Lung (tissue), 12 donors: ENCODE measurements around the gene SSNA1. TPM values are rescaled to one million over a fixed set of nuclear protein-coding genes. Genes with fewer than 3 reads are reported as not detected.

ENCODE experiments used
- ATAC-seq: fragments of 200-7000 bp; cut with Tn5 transposase; one replicate; pipeline ENCODE4 v1.9.1; 2020; ENCODE audit warnings: moderate number of reproducible peaks; ENCODE audit not compliant: insufficient read depth, low FRiP score
- DNase-seq, 3 donors: peaks; one replicate each; pipeline ENCODE4 v3.0.0-alpha.2; 2013 to 2017
- H3K27ac ChIP-seq, 2 donors: one replicate each; pipeline ENCODE4 v1.5.1; 2013; ENCODE audit warnings: mild to moderate bottlenecking in 2 of 2, moderate library complexity in 2 of 2, control low read depth in 1 of 2, inconsistent platforms in 1 of 2, low read depth in 1 of 2, low read length in 1 of 2
- H3K27me3 ChIP-seq, 3 donors: one replicate each; pipeline ENCODE4 v1.5.1; 2013; ENCODE audit warnings: low read length in 2 of 3; ENCODE audit not compliant: control insufficient read depth in 3 of 3, insufficient read depth in 3 of 3
- H3K36me3 ChIP-seq, 4 donors: one replicate each; pipeline ENCODE4 v1.5.1; 2013; ENCODE audit warnings: low read length in 4 of 4, mild to moderate bottlenecking in 1 of 4, moderate library complexity in 1 of 4; ENCODE audit not compliant: control insufficient read depth in 4 of 4, insufficient read depth in 4 of 4
- H3K4me1 ChIP-seq, 5 donors: one replicate each; pipeline ENCODE4 v1.5.1; 2013; ENCODE audit warnings: low read length in 5 of 5, mild to moderate bottlenecking in 2 of 5, moderate library complexity in 1 of 5; ENCODE audit not compliant: control insufficient read depth in 5 of 5, insufficient read depth in 5 of 5
- H3K4me3 ChIP-seq: one replicate; pipeline ENCODE4 v1.5.1; 2013; ENCODE audit warnings: mild to moderate bottlenecking, control low read depth, moderate library complexity
- H3K9ac ChIP-seq, 2 donors: one replicate each; pipeline ENCODE4 v1.5.1; 2013; ENCODE audit warnings: low read length in 2 of 2, control low read depth in 1 of 2; ENCODE audit not compliant: insufficient read depth in 1 of 2
- H3K9me3 ChIP-seq, 4 donors: one replicate each; pipeline ENCODE4 v1.5.1; 2013; ENCODE audit warnings: low read length in 3 of 4, mild to moderate bottlenecking in 1 of 4, moderate library complexity in 1 of 4; ENCODE audit not compliant: control insufficient read depth in 4 of 4, insufficient read depth in 3 of 4
- CTCF ChIP-seq: IDR thresholded peaks from 2 replicates; pipeline ENCODE4 v1.5.1; 2012; ENCODE audit warnings: mild to moderate bottlenecking; ENCODE audit errors: control extremely low read depth, extremely low read depth
- WGBS, 2 donors: extraction: QIAGEN DNeasy Blood & Tissue Kit; methylation state at CpG; one replicate each; pipeline ENCODE4 v1.1.7; 2013; 5-methylcytosine and 5-hydroxymethylcytosine counted together
- polyA plus RNA-seq, 2 donors: library from polyadenylated mRNA; stranded (reverse); fragments of 200-250 nt; gene quantifications; one replicate each; pipeline ENCODE4 v1.2.1, GENCODE V29; 2013
- total RNA-seq, 2 donors: library from RNA; depleted of rRNA in 1 of 2; stranded (reverse); fragments of >200 nt in 1 of 2; gene quantifications; one replicate each; pipeline ENCODE4 v1.2.1, GENCODE V29; 2014 to 2021
- donor health status: control.
- donor health status: control.
- donor health status: Bipolar disorder and iron deficiency.
- donor health status: healthy.
- donor health status: DM: yes; HTN: yes; CAD: no.

The SSNA1 gene
- total and polyA plus RNA-seq, 4 donors, result 40.8 to 144 (median 101) TPM

GRCh38 chr9:137226338-137227053, 38.0 kb downstream of the SSNA1 start:
- no peak for TF ChIP-seq CTCF
- Histone ChIP-seq H3K36me3 (no peaks in the 10 kb centered on the region), H3K4me1 (peaks cover 0 to 11% (median 9%) of the 10 kb centered on the region in 5 donors), H3K4me3 (no peak overlapping the region), H3K27me3 (peaks cover 0 to 6% (median 0%) of the 10 kb centered on the region in 3 donors), H3K9ac (no peak overlapping the region), H3K27ac (peak overlapping the region in 1 of 2 donors; percentile 89), H3K9me3 (peaks cover 0 to 3% (median 0%) of the 10 kb centered on the region in 4 donors)
- no peak for DNase-seq
- 65 to 78% methylated on average over 18 of the region's 18 CpGs for WGBS, 2 donors
- ATAC-seq, result no peak

GRCh38 chr9:137227054-137227852, 38.8 kb downstream of the SSNA1 start, which contains the start of gene RNF224:
Gene RNF224, plus strand, starts transcription at chr9:137227502. Its CDS starts 834 bp downstream, at chr9:137228336.
- no peak within 1 kb of the TSS for H3K9ac ChIP-seq
- peaks cover 0 to 3% (median 0%) of the 10 kb centered on the region in 4 donors for H3K9me3 ChIP-seq
- no peak within 1 kb of the TSS for H3K4me3 ChIP-seq
- no peak for ATAC-seq
- peak; percentile 74 to 79 (median 74) for DNase-seq
- H3K36me3 ChIP-seq, result no peaks in the 10 kb centered on the region
- peak within 1 kb of the TSS in 1 of 2 donors; percentile 89 for H3K27ac ChIP-seq
- H3K27me3 ChIP-seq, result peaks cover 0 to 6% (median 0%) of the 10 kb centered on the region in 3 donors
- H3K4me1 ChIP-seq, result peaks cover 0 to 11% (median 9%) of the 10 kb centered on the region in 5 donors
- WGBS, 2 donors, result 30 to 41% methylated on average over 25 of the region's 25 CpGs
- TF ChIP-seq CTCF, result peak; percentile 93

- WGBS, 2 donors, result 35 to 45% methylated on average over 16 to 18 of the region's 18 CpGs
- DNase-seq (no peak), ATAC-seq (no peak)
- Histone ChIP-seq H3K4me1 (peaks cover 0 to 9% (median 5%) of the 10 kb centered on the region in 5 donors), H3K36me3 (no peaks in the 10 kb centered on the region), H3K4me3 (no peak overlapping the region), H3K9ac (no peak overlapping the region), H3K27ac (no peak overlapping the region), H3K27me3 (peaks cover 0 to 6% (median 0%) of the 10 kb centered on the region in 3 donors), H3K9me3 (peaks cover 0 to 3% (median 0%) of the 10 kb centered on the region in 4 donors)
- TF ChIP-seq CTCF, result no peak
Observed at GRCh38 chr9:137227853-137228505, 39.5 kb downstream of the SSNA1 start.
